ENCODE measurements around the gene SFSWAP.

DNA sequence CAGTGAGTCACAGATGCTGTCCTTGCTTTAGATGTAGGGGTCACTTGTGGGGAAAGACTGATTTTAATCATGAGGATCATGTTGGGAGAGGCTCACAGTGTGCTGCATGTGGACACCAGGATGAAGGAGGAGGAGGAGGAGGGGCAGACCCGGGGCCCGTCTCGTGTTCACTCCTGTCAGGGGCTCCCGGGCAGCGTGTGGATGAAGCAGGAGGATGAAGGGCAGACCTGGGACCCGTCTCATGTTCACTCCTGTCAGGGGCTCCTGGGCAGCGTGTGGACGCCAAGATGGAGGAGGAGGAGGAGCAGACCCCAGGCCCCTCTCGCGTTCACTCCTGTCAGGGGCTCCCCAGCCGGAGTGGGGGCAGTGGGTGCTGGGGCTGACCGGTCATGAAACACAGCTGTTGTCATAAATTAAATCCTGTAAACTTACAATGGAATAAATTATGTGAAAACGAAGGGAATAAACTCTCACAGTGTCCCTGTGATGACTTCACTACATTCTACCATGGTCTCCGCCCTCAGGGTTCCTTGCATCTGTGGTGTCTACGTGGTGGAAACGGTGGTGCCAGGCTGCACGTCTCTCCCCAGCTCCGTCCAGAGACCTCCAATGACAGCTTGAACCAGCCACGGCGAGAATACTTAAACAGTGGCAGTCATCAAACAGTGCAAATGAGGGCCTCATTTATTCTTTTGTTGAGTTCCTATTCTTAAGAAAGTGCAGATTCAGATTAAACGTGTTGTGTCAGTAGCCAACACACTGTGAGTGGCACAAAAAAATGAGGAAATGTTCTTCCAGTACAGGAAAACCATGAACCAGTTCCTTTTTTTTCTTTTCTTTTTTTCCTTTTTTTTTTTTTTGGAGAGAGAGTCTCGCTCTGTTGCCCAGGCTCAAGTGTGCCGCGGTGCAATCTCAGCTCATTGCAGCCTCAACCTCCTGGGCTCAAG lies 37.7 kb upstream of the SFSWAP start:
- no peak for TF ChIP-seq ZBTB7A (IDR thresholded peaks at IDR 0.05; ENCODE audit: low read depth)
- TF ChIP-seq, protein P1, sequence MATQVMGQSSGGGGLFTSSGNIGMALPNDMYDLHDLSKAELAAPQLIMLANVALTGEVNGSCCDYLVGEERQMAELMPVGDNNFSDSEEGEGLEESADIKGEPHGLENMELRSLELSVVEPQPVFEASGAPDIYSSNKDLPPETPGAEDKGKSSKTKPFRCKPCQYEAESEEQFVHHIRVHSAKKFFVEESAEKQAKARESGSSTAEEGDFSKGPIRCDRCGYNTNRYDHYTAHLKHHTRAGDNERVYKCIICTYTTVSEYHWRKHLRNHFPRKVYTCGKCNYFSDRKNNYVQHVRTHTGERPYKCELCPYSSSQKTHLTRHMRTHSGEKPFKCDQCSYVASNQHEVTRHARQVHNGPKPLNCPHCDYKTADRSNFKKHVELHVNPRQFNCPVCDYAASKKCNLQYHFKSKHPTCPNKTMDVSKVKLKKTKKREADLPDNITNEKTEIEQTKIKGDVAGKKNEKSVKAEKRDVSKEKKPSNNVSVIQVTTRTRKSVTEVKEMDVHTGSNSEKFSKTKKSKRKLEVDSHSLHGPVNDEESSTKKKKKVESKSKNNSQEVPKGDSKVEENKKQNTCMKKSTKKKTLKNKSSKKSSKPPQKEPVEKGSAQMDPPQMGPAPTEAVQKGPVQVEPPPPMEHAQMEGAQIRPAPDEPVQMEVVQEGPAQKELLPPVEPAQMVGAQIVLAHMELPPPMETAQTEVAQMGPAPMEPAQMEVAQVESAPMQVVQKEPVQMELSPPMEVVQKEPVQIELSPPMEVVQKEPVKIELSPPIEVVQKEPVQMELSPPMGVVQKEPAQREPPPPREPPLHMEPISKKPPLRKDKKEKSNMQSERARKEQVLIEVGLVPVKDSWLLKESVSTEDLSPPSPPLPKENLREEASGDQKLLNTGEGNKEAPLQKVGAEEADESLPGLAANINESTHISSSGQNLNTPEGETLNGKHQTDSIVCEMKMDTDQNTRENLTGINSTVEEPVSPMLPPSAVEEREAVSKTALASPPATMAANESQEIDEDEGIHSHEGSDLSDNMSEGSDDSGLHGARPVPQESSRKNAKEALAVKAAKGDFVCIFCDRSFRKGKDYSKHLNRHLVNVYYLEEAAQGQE (IDR thresholded peaks at IDR 0.05; ENCODE audit: low read depth), result no peak
- TF ChIP-seq RAD21 (IDR thresholded peaks at IDR 0.05; ENCODE audit: low read depth), result no peak
- no peak for TF ChIP-seq YY1 (IDR thresholded peaks at IDR 0.05; ENCODE audit: low read depth)
- no peak for TF ChIP-seq TCF12 (IDR thresholded peaks at IDR 0.05; ENCODE audit: low read depth)
- TF ChIP-seq EP300 (IDR thresholded peaks at IDR 0.05; ENCODE audit: borderline replicate concordance), result no peak
- TF ChIP-seq CEBPB (IDR thresholded peaks at IDR 0.05), result no peak
- TF ChIP-seq NFIC (IDR thresholded peaks at IDR 0.05), result no peak
- TF ChIP-seq, protein P2, sequence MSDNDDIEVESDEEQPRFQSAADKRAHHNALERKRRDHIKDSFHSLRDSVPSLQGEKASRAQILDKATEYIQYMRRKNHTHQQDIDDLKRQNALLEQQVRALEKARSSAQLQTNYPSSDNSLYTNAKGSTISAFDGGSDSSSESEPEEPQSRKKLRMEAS (IDR thresholded peaks at IDR 0.05), result no peak
- TF ChIP-seq, protein P3, sequence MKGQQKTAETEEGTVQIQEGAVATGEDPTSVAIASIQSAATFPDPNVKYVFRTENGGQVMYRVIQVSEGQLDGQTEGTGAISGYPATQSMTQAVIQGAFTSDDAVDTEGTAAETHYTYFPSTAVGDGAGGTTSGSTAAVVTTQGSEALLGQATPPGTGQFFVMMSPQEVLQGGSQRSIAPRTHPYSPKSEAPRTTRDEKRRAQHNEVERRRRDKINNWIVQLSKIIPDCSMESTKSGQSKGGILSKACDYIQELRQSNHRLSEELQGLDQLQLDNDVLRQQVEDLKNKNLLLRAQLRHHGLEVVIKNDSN (IDR thresholded peaks at IDR 0.05), result no peak
- no peak for TF ChIP-seq FOXM1 (IDR thresholded peaks at IDR 0.05; ENCODE audit: borderline replicate concordance, low read depth)
- no peak for TF ChIP-seq CREB1 (IDR thresholded peaks at IDR 0.05; ENCODE audit: low read depth)
- TF ChIP-seq TAF1 (IDR thresholded peaks at IDR 0.05; ENCODE audit: low read depth), result no peak
- no peak for TF ChIP-seq TEAD4 (IDR thresholded peaks at IDR 0.05)

All from Ishikawa (cell line).